Fibroblast of mammary gland (primary cell): ENCODE results near the gene SCLY.
A peak's percentile ranks its signal among the peaks of the same experiment; 100 is the strongest.

Experiments used
- DNase-seq: peaks from one replicate; pipeline ENCODE4 v3.0.0-alpha.2; 2010; ENCODE audit warnings: low read depth
- H3K4me3 ChIP-seq: 2 replicates; pipeline ENCODE4 v1.5.1; 2011; ENCODE audit warnings: low read depth, mild to moderate bottlenecking, low read length, moderate library complexity; ENCODE audit not compliant: control insufficient read depth
- TF ChIP-seq, protein P1 (sequence below): conservative IDR thresholded peaks from 2 replicates; pipeline ENCODE4 v1.5.1; 2011; ENCODE audit warnings: low read depth, low read length, inconsistent platforms; ENCODE audit not compliant: control insufficient read depth, insufficient read depth

Gene SCLY

DNA sequence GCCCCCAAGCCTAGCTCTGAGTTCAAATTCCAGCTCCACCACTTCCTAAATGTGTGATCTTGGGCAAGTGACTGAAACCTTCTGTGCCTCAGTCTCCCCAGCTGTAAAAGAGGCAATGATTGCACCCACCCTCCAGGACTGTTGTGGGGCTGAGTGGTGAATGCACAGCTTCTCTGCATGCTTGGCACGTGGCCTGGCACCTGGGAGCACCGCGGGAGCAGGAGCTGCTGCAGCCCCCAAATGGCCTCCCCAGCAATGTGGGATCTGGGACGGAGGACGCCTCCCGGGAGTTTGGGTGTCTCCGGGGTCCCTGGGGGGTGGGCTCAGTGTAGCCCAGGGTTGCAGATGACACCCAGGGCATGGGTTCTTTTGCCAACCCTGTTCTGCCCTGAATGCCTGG, 79.2 kb downstream of the SCLY start:
- no peak for DNase-seq
- no peak overlapping the region for H3K4me3 ChIP-seq
- TF ChIP-seq, protein P1, sequence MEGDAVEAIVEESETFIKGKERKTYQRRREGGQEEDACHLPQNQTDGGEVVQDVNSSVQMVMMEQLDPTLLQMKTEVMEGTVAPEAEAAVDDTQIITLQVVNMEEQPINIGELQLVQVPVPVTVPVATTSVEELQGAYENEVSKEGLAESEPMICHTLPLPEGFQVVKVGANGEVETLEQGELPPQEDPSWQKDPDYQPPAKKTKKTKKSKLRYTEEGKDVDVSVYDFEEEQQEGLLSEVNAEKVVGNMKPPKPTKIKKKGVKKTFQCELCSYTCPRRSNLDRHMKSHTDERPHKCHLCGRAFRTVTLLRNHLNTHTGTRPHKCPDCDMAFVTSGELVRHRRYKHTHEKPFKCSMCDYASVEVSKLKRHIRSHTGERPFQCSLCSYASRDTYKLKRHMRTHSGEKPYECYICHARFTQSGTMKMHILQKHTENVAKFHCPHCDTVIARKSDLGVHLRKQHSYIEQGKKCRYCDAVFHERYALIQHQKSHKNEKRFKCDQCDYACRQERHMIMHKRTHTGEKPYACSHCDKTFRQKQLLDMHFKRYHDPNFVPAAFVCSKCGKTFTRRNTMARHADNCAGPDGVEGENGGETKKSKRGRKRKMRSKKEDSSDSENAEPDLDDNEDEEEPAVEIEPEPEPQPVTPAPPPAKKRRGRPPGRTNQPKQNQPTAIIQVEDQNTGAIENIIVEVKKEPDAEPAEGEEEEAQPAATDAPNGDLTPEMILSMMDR: no peak

DNA sequence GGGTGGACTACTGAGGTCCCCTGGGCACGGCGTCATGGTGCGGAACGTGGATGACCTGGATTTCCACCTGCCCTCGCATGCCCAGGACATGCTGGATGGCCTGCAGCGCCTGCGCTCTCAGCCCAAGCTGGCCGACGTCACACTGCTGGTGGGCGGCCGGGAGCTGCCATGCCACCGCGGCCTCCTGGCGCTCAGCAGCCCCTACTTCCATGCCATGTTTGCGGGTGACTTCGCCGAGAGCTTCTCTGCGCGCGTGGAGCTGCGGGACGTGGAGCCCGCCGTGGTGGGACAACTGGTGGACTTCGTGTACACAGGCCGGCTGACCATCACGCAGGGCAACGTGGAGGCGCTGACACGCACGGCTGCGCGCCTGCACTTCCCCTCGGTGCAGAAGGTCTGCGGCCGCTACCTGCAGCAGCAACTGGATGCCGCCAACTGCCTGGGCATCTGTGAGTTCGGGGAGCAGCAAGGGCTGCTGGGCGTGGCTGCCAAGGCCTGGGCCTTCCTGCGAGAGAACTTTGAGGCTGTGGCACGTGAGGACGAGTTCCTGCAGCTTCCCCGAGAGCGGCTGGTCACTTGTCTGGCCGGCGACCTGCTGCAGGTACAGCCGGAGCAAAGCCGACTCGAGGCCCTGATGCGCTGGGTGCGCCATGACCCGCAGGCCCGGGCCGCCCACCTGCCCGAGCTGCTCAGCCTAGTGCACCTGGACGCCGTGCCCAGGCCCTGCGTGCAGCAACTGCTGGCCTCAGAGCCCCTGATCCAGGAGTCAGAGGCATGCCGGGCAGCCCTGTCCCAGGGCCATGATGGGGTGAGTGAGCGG, 80.1 kb downstream of the SCLY start:
- DNase-seq: no peak
- no peak overlapping the region for H3K4me3 ChIP-seq
- TF ChIP-seq, protein P1: no peak

DNA sequence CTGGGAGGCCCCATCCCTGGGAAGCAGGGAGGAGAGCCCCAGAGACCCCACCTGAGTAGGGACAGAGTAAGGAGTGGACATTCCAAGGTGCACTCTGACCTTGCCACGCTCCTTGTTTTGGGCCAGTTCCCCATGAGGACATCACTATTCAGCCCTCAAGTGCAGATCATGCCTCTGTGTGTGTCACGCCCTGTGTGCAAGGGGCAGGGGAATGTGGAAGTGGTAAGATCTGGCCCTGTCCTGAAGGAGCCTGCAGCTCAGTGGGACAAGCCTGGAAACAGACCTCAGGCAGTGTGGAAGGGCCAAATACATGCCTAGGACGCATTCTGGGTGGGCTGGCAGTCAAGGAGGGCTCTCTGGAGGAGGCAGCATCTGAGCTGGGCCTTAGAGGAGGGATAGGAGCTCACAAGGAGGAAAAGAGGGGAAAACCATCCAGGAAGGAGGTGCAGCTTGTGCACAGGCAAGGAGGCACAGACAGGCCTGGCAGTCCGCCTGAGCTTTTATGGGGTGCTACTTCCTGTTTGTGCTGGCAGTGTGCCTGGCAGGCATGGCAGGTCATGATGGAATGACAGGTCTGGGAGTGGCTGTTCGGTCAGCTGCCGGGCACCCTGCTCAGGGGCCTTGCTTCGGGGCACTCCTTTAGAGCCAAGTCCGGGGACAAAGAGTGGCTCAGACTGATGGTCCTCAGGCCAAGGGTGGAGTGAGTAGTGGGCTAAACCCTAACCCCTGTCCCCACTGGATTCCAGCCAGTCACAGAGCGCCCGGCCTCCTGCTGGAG, 80.9 kb downstream of the SCLY start:
- H3K4me3 ChIP-seq: no peak overlapping the region

DNA sequence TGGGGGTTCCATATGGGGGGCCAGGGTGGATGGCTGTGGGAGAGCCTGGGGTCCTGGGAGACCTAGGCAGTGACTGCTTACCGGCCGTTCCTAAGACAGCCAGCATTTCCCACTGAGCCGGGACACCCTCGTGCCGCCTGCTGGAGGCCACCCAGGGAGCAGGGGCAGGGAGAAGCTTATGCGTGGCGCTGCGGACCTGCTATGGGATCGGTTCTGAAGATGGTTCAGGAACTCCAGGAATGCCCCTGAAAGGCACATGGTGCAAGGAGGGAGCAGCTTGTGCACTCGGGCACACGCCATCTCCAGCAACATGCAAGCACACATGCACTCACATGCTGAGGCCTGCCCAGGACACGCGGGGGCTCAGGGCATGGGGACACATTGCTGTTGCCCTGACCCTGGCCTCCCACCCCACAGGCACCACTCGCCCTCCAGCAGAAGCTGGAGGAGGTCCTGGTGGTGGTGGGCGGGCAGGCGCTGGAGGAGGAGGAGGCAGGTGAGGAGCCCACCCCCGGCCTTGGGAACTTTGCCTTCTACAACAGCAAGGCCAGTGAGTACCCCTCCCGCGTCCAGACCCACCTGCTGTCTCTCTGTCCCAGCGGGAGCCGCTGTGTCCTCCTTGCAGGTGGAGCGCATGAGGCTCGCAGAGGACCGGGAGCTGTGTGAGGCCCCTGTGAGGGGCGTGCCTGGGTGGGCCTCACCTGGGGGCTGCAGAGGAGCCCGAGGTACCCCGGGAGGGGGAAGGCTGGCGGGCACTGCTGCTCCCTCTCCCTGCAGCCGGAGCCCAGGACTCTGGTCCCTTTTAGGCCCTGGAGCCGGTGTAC, 81.8 kb downstream of the SCLY start:
- TF ChIP-seq, protein P1: no peak
- no peak for DNase-seq
- H3K4me3 ChIP-seq: no peak overlapping the region

More for the DNA sequence above, 80.9 kb downstream of the SCLY start:
- no peak for DNase-seq
- TF ChIP-seq, protein P1: no peak

DNA sequence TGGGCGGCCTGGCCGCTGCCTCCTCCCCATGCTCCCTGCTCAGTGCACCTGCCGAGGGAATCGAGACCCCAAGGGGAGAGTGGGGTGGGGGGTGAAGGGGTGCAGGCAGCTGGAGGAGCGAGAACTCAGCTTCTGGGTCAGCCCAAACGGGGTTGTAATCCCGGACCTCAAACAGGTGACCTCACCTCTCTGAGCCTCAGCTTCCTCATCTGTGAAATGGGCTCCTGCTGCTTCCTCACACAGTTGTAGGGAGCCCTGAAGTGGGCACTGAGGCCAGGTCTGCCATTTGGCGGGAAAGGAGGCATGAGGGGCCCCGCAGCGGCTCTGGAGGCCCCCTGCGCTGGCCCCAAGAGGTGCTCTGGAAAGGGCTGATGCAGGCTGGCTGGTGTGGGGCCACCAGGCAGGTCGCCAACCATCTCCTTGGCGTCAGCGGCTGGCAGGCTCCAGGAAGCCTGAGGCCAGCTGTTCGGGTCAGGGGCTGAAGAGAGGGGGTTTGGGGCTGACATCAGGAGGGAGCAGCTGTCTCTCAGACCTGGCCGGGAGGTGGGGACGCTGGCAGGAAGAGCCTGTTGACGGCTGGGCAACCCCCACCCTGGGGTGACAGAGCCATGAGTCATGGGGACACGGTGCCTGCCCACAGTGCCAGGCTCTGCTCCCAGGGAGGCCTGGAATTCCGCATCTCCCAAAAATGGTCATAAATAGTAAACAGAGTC, 82.6 kb downstream of the SCLY start:
- TF ChIP-seq, protein P1: no peak
- no peak overlapping the region for H3K4me3 ChIP-seq
- DNase-seq: peak; percentile 33

DNA sequence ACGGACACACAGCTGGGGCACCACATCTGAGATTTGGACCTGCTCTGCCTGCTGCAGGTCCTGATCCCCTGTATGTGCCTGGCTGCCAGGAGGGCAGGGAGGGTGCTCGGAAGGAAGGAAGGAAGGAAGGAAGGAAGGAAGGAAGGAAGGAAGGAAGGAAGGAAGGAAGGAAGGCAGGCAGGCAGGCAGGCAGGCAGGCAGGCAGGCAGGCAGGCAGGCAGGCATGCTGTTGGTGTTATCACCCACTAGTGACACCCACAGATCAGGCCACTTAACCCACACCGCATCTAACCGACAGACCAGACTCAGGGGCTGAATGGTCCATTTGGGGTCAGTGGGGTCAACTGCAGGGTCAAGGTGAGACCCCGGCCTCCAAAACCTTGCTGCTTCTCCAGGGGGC, 83.5 kb downstream of the SCLY start:
- DNase-seq: no peak

More for the DNA sequence above, 83.5 kb downstream of the SCLY start:
- no peak overlapping the region for H3K4me3 ChIP-seq
- TF ChIP-seq, protein P1: no peak
